Prostate gland (tissue), 2 donors: Measurements from ENCODE around the gene TIMMDC1. TPM values are rescaled to one million over a fixed set of nuclear protein-coding genes. Genes with fewer than 3 reads are reported as not detected.

Experiments
- DNase-seq: peaks from one replicate; pipeline ENCODE4 v3.0.0-alpha.2; 2019; ENCODE audit warnings: low spot score
- H3K27ac ChIP-seq, 2 donors: fragments of 200-600 bp; sonication (generic); 2 replicates each; pipeline ENCODE4 v1.5.1; 2017 to 2019
- H3K27me3 ChIP-seq: fragments of 200-600 bp; sonication (generic); replicated peaks from 2 replicates; pipeline ENCODE4 v1.5.1; 2019; ENCODE audit not compliant: insufficient read depth
- H3K36me3 ChIP-seq, 2 donors: fragments of 200-600 bp; sonication (generic); 1 replicate in 1 of 2; 2 replicates in 1 of 2; pipeline versions ENCODE4 v1.5.1 to v1.8.1; 2017 to 2019
- H3K4me1 ChIP-seq: fragments of 200-600 bp; sonication (generic); replicated peaks from 2 replicates; pipeline ENCODE4 v1.5.1; 2019
- H3K4me3 ChIP-seq, 2 donors: fragments of 200-600 bp; sonication (generic); 2 replicates each; pipeline ENCODE4 v1.5.1; 2017 to 2019
- H3K9me3 ChIP-seq: fragments of 200-600 bp; sonication (generic); 2 replicates; pipeline ENCODE4 v1.5.1; 2017
- POLR2A ChIP-seq: fragments of 450-650 bp; IDR thresholded peaks from one replicate; pipeline ENCODE4 v1.6.1; 2016; ENCODE audit warnings: antibody characterized with exemption, mild to moderate bottlenecking
- POLR2AphosphoS5 ChIP-seq: sonication (generic); formaldehyde crosslinking; IDR thresholded peaks from one replicate; pipeline ENCODE4 v1.6.1; 2017; ENCODE audit warnings: antibody characterized with exemption
- WGBS: methylation state at CpG from one replicate; pipeline ENCODE4 v1.1.5; 2018; 5-methylcytosine and 5-hydroxymethylcytosine counted together
- intact Hi-C: fragments of 100-400 bp; cut with DNase I; formaldehyde crosslinking; loops from one replicate; pipeline ENCODE4 v1.14.2; 2022
- total RNA-seq, 2 donors: library from RNA; depleted of rRNA; stranded (reverse); fragments of >200 nt; gene quantifications; one replicate each; pipeline ENCODE4 v1.1.0, GENCODE V29; 2016
- TF ChIP-seq, protein P1 (sequence below), 4 experiments: fragments of 200-600 bp in 2 of 4; fragments of 450-650 bp in 2 of 4; sonication (generic) in 2 of 4; IDR thresholded peaks; 1 replicate in 3 of 4; 2 replicates in 1 of 4; pipeline ENCODE4 v1.5.1; 2016 to 2019; ENCODE audit warnings: antibody characterized with exemption in 4 of 4, mild to moderate bottlenecking in 2 of 4, moderate library complexity in 2 of 4

The TIMMDC1 gene
- total RNA-seq, 2 donors from 2014 or later: 65.7 to 67.7 TPM

GRCh38 chr3:119541547-119541946 is 43.2 kb downstream of the TIMMDC1 start:
- Histone ChIP-seq H3K27ac (no peak overlapping the region), H3K27me3 (no peaks in the 10 kb centered on the region), H3K4me3 (no peak overlapping the region), H3K36me3 (no peaks in the 10 kb centered on the region), H3K4me1 (no peaks in the 10 kb centered on the region), H3K9me3 (no peaks in the 10 kb centered on the region)
- intact Hi-C loops: no loop called here
- WGBS: 92% methylated on average over 3 of the region's 3 CpGs
- no peak for TF ChIP-seq POLR2A
- TF ChIP-seq, protein P1, sequence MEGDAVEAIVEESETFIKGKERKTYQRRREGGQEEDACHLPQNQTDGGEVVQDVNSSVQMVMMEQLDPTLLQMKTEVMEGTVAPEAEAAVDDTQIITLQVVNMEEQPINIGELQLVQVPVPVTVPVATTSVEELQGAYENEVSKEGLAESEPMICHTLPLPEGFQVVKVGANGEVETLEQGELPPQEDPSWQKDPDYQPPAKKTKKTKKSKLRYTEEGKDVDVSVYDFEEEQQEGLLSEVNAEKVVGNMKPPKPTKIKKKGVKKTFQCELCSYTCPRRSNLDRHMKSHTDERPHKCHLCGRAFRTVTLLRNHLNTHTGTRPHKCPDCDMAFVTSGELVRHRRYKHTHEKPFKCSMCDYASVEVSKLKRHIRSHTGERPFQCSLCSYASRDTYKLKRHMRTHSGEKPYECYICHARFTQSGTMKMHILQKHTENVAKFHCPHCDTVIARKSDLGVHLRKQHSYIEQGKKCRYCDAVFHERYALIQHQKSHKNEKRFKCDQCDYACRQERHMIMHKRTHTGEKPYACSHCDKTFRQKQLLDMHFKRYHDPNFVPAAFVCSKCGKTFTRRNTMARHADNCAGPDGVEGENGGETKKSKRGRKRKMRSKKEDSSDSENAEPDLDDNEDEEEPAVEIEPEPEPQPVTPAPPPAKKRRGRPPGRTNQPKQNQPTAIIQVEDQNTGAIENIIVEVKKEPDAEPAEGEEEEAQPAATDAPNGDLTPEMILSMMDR (IDR thresholded peaks at IDR 0.05): no peak
- TF ChIP-seq POLR2AphosphoS5: no peak
- DNase-seq: no peak

GRCh38 chr3:119542168-119542767 is 43.9 kb downstream of the TIMMDC1 start:
- DNase-seq: no peak
- H3K4me1 ChIP-seq: no peaks in the 10 kb centered on the region
- no peaks in the 10 kb centered on the region for H3K36me3 ChIP-seq
- H3K4me3 ChIP-seq: no peak overlapping the region
- intact Hi-C loops: no loop called here
- TF ChIP-seq, protein P1 (IDR thresholded peaks at IDR 0.05): no peak
- TF ChIP-seq POLR2A (no peak), POLR2AphosphoS5 (no peak)
- WGBS: 60% methylated on average over 2 of the region's 2 CpGs
- H3K27me3 ChIP-seq: no peaks in the 10 kb centered on the region
- H3K27ac ChIP-seq: no peak overlapping the region
- no peaks in the 10 kb centered on the region for H3K9me3 ChIP-seq

- Histone ChIP-seq H3K9me3 (no peaks in the 10 kb centered on the region), H3K4me3 (no peak overlapping the region), H3K36me3 (no peaks in the 10 kb centered on the region), H3K27ac (no peak overlapping the region), H3K27me3 (no peaks in the 10 kb centered on the region), H3K4me1 (no peaks in the 10 kb centered on the region)
- no peak for DNase-seq
- TF ChIP-seq POLR2A: no peak
- TF ChIP-seq, protein P1 (IDR thresholded peaks at IDR 0.05): no peak
- TF ChIP-seq POLR2AphosphoS5: no peak
- WGBS: 88% methylated on average over 7 of the region's 7 CpGs
- intact Hi-C loops: no loop called here
Measured at GRCh38 chr3:119543147-119543546, 44.8 kb downstream of the TIMMDC1 start.

DNA sequence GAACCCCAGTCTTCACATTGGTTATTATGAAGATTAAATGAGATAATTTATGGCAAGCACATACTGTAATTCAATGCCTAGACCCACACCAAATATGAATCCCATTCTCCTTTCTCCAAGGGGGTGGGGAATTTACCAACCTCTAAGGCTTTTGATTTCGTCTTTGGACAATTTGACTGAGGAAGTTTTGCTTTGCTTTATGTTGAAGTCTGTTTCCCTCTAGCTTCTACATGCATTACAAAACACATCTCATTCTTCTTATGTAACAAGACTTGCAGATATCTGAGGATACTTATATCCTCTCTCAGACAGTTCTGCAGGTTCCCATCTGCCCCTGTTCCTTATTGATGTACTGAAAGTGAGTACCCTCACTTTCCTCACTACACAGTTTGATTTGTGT is 48.9 kb downstream of the TIMMDC1 start:
- H3K9me3 ChIP-seq: no peaks in the 10 kb centered on the region
- DNase-seq: no peak
- WGBS: 93% methylated on average over 1 of the region's 1 CpG
- no peaks in the 10 kb centered on the region for H3K4me1 ChIP-seq
- H3K27me3 ChIP-seq: no peaks in the 10 kb centered on the region
- H3K4me3 ChIP-seq: no peak overlapping the region
- TF ChIP-seq POLR2A (no peak), POLR2AphosphoS5 (no peak)
- TF ChIP-seq, protein P1 (IDR thresholded peaks at IDR 0.05): no peak
- no peak overlapping the region for H3K27ac ChIP-seq
- intact Hi-C loops: no loop called here
- no peaks in the 10 kb centered on the region for H3K36me3 ChIP-seq

DNA sequence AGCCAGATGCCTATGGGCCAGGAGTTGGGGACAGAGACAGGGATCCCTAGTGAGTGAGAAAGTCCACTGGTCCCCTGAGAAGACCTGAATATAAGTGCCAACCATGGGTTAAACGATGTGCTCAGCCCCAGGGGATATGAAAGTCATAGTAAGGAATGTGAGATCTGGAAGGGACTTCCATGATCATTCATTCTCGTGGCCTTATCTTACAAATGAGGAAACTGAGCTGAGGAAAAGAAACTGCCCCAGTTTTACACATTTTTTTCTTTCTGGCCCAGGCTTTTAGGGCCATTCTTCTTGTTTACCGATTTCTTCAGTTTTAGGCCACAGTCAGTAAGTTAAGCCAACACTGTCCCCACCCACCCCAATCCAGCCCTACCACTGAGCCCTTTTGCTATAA is 50.0 kb downstream of the TIMMDC1 start:
- Histone ChIP-seq H3K27me3 (no peaks in the 10 kb centered on the region), H3K4me3 (no peak overlapping the region), H3K27ac (no peak overlapping the region), H3K9me3 (no peaks in the 10 kb centered on the region), H3K4me1 (no peaks in the 10 kb centered on the region), H3K36me3 (no peaks in the 10 kb centered on the region)
- TF ChIP-seq, protein P1 (IDR thresholded peaks at IDR 0.05): no peak
- no peak for TF ChIP-seq POLR2AphosphoS5
- no peak for TF ChIP-seq POLR2A
- no peak for DNase-seq
- intact Hi-C loops: no loop called here
- 72% methylated on average over 3 of the region's 3 CpGs for WGBS
